PFSK-1 (cell line): ENCODE measurements around the gene SNX9.

Experiments
- FOXP2 ChIP-seq: optimal IDR thresholded peaks from 2 replicates; pipeline ENCODE3; 2011; ENCODE audit warnings: borderline replicate concordance, control low read depth, inconsistent platforms; ENCODE audit not compliant: insufficient read depth; ENCODE audit errors: extremely low read length, extremely low read depth
- POLR2AphosphoS5 ChIP-seq: IDR thresholded peaks from 2 replicates; pipeline ENCODE4 v1.6.1; 2012; ENCODE audit warnings: low read depth, mild to moderate bottlenecking, control low read depth, low read length, moderate library complexity
- SIN3A ChIP-seq: IDR thresholded peaks from 2 replicates; pipeline ENCODE4 v1.6.1; 2012; ENCODE audit warnings: mild to moderate bottlenecking, low read length, moderate library complexity, borderline replicate concordance; ENCODE audit not compliant: insufficient read depth
- TAF1 ChIP-seq: IDR thresholded peaks from 2 replicates; pipeline ENCODE4 v1.6.1; 2012; ENCODE audit warnings: low read length, control low read depth, borderline replicate concordance; ENCODE audit not compliant: insufficient read depth
- TF ChIP-seq, protein P1 (sequence below), 2 experiments: IDR thresholded peaks; 2 replicates each; pipeline versions ENCODE4 v1.6.1 to v1.8.0; 2011 to 2012; ENCODE audit warnings: low read depth in 2 of 2, low read length in 2 of 2, control low read depth in 1 of 2, inconsistent platforms in 1 of 2, mild to moderate bottlenecking in 1 of 2, moderate library complexity in 1 of 2; ENCODE audit not compliant: insufficient read depth in 1 of 2

SNX9 gene

DNA sequence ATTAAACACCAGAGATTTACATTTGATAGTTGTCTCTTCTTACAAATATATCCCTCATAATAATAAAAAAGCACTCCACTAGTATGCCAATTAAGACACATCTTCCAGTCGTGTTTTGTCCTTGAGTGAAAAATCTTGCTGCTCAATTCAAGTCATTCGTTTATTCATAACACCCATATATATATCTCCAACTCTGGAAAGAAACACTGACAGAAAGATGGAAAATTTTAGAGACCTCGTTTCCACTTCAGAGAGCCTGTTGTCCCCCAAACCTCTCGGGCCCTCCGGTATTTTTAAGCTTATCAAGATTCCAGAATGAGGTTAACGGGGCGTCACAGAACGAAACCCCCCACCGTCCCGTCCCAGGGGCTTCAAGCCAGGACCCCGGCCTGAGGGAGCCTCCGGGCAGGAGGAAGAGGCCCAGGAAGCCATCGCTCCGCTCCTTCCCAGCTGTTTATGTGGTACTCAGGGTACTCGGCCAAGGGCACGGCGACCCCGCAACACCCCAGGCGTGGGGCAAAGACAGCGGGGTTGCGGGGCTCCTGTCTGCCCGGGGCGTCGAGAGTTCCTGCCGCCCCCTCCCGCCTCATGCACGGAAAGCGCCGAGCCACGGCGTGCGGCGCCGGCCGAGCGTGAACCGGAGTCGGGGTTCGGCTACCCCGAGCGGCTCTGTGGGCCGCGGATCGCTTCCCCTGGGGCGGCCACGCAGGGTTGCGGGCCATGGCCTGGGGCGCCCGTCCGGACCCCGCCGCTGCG, 623 bp upstream of the SNX9 start:
- TF ChIP-seq POLR2AphosphoS5 (no peak), TAF1 (no peak), SIN3A (no peak), FOXP2 (no peak)
- TF ChIP-seq, protein P1, sequence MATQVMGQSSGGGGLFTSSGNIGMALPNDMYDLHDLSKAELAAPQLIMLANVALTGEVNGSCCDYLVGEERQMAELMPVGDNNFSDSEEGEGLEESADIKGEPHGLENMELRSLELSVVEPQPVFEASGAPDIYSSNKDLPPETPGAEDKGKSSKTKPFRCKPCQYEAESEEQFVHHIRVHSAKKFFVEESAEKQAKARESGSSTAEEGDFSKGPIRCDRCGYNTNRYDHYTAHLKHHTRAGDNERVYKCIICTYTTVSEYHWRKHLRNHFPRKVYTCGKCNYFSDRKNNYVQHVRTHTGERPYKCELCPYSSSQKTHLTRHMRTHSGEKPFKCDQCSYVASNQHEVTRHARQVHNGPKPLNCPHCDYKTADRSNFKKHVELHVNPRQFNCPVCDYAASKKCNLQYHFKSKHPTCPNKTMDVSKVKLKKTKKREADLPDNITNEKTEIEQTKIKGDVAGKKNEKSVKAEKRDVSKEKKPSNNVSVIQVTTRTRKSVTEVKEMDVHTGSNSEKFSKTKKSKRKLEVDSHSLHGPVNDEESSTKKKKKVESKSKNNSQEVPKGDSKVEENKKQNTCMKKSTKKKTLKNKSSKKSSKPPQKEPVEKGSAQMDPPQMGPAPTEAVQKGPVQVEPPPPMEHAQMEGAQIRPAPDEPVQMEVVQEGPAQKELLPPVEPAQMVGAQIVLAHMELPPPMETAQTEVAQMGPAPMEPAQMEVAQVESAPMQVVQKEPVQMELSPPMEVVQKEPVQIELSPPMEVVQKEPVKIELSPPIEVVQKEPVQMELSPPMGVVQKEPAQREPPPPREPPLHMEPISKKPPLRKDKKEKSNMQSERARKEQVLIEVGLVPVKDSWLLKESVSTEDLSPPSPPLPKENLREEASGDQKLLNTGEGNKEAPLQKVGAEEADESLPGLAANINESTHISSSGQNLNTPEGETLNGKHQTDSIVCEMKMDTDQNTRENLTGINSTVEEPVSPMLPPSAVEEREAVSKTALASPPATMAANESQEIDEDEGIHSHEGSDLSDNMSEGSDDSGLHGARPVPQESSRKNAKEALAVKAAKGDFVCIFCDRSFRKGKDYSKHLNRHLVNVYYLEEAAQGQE (IDR thresholded peaks at IDR 0.05; ENCODE audit: insufficient read depth in 1 of 2, low read depth in 2 of 2, low read length in 2 of 2), result no peak

DNA sequence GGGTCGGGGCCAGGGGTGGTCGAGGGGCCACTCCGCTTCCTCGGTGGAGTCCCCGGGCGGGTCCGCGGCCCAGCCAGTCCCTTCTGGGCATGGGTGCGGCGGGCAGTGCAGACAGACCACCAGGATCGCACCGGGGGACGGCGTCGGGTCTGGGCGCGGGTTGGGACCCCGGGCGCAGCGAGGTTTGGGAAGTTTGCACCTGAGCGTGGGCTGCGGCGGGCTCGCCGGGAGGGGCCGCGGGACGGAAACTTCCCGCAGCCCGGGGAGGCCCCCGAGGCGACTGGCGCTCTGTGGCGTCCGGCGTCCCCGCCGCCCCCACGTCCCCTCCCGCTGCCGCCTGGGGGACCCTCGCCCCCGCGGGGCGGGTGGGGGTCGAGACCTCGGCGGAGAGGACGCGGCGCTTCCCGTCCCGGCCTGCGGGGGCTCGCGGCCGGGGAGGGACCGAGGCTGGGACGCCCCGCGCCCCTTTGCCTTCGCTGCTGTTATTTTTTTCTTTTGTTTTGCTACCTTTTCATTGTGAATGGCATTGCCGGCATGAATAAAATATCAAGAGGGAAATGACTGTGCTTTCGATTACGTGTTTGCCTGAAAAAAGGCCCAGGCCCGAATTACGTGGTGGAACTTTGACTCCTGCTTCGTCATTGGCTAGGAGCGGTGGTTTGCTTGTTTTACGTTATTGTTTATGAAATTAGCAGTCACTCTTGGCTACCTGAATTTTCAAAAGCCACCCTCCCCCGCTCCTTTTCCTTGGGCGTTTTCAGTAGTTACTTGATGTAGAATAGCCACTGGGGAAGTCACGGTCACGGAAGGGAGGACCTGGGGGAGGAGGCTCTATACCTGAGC, 703 bp downstream of the SNX9 start:
- TF ChIP-seq, protein P1 (IDR thresholded peaks at IDR 0.05; ENCODE audit: insufficient read depth in 1 of 2, low read depth in 2 of 2, low read length in 2 of 2), result no peak
- no peak for TF ChIP-seq POLR2AphosphoS5
- no peak for TF ChIP-seq FOXP2
- no peak for TF ChIP-seq TAF1
- no peak; the same call in 1 of the 2 replicates for TF ChIP-seq SIN3A

DNA sequence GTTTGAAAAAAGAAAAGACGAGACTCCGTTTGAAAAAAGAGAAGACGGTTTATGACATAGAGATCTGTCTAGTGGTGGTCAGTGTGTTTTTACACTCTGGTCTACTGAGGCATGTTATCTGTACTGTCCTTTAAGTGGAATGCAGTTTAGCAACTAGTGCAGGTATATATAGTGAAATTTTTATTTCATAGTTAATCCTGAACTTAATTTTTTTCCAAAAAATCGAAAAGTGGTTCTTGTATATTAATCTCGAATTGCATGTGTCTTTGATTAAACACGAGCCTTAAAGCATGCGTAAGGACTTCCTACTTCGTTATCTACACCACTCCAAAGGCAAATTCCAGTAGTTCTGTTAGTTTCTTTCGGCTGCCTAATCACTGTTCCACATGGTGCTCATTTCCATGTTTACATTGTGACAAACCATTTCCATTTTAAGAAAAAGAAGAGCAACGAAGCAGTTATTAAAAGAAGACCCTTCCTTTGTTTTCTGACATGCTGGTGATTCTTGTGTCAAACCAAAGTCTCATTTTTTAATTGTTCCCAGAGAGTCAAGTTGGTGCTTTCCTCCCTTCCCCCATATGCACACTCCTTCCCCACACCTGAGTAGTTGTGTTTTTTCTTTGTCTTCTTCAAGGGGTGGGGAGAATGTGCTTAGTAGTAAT, 2.3 kb downstream of the SNX9 start:
- no peak for TF ChIP-seq POLR2AphosphoS5

DNA sequence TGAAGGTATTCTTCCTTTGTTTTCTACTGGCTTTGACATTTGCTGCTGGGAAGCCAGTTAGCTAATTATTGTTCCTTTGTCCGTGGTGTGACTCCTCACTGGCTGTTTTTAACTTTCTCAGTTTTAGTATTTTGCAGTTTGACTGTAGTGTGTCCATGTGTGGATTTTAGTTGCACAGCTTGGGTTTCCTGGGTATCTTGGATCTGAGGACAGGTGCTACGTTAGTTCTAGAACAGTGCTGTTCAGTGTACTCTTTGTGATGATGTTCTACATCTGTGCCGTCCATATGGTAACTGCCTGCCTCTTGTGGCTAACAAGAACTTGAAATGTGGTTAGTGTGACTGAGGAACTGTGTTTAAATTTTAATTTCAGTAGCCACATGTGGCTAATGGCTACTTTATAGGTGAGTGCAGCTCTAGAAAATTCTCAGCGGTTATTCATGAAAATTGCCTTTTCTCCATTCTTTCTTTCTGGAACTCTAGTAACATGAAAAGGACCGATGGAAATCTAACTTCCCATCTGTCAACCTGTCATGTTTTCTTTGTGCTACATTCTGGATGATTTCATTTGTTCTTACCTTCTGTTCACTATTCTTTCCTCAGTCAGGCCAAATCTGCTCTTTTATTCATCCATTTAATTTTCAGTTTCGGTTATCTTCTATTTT, 7.4 kb downstream of the SNX9 start:
- no peak for TF ChIP-seq SIN3A
- TF ChIP-seq TAF1, result no peak
- TF ChIP-seq, protein P1 (IDR thresholded peaks at IDR 0.05; ENCODE audit: insufficient read depth in 1 of 2, low read depth in 2 of 2, low read length in 2 of 2), result no peak
- TF ChIP-seq FOXP2, result no peak
- no peak for TF ChIP-seq POLR2AphosphoS5

DNA sequence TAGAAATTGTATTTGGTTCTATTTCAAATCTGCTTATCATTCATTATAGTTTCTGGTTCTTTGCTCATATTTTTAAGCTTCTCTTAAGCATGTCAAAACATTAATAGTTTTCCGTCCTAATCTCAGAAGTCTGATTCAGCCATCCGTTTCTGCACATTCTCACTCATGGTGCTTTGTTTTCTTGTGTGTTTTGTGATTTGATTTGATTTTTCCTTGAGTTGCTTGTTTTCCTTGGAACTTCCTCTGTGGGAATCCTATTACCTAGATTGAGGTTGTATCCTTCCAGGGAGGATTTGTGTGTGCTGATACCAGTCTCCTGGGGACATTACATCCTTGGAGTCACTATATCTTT, 7.9 kb downstream of the SNX9 start:
- TF ChIP-seq, protein P1 (IDR thresholded peaks at IDR 0.05; ENCODE audit: insufficient read depth in 1 of 2, low read depth in 2 of 2, low read length in 2 of 2), result no peak
- TF ChIP-seq SIN3A (no peak), POLR2AphosphoS5 (no peak), FOXP2 (no peak), TAF1 (no peak)
